ENCODE results near the gene RITA1. TPM values are rescaled to one million over a fixed set of nuclear protein-coding genes. Genes with fewer than 3 reads are reported as not detected.

RITA1 gene
- total RNA-seq, 2 experiments from 2014 or later: 14.0 to 16.1 TPM

GRCh38 chr12:113216027-113216426, 30.5 kb downstream of the RITA1 start:
- CTCF ChIA-PET: no interaction called here
- no peaks in the 10 kb centered on the region for H3K27me3 Mint-ChIP-seq (ENCODE audit: low read depth)
- intact Hi-C loops (cut with micrococcal nuclease): no loop called here
- no peak overlapping the region for H3K4me3 Mint-ChIP-seq
- H3K4me1 Mint-ChIP-seq (ENCODE audit: low read depth): peaks cover 37% of the 10 kb centered on the region
- H3K36me3 Mint-ChIP-seq (ENCODE audit: low read depth): no peaks in the 10 kb centered on the region
- H3K27ac Mint-ChIP-seq: no peak overlapping the region
- no peaks in the 10 kb centered on the region for H3K9me3 Mint-ChIP-seq
- no peak for DNase-seq

- no peaks in the 10 kb centered on the region for H3K9me3 Mint-ChIP-seq
- peaks cover 5% of the 10 kb centered on the region for H3K36me3 Mint-ChIP-seq (ENCODE audit: low read depth)
- no peak overlapping the region for H3K27ac Mint-ChIP-seq
- DNase-seq: no peak
- no peaks in the 10 kb centered on the region for H3K27me3 Mint-ChIP-seq (ENCODE audit: low read depth)
- CTCF ChIA-PET: interaction anchor here (1.4 to 1.7 kb wide), 2 partner anchors 10 to 11 kb away, joined by 5 read pairs; no protein-coding TSS in a partner anchor
- intact Hi-C loops (cut with micrococcal nuclease): loop anchor here (1.0 to 5.0 kb wide), 8 partner anchors 10 to 742 kb away; partner anchors contain the start of genes DDX54, OAS2, PLBD2 and RITA1
- peak overlapping the region; percentile 96 for H3K4me3 Mint-ChIP-seq
- H3K4me1 Mint-ChIP-seq (ENCODE audit: low read depth): peaks cover 42% of the 10 kb centered on the region
Measured at GRCh38 chr12:113220593-113221180, 35.2 kb downstream of the RITA1 start.

GRCh38 chr12:113221181-113221996, 35.9 kb downstream of the RITA1 start, which contains the start of gene TPCN1:
Gene TPCN1, plus strand, starts transcription at chr12:113221464. Its CDS starts 5,389 bp downstream, at chr12:113226853.
- CTCF ChIA-PET: interaction anchor here (0.6 to 1.7 kb wide), 7 partner anchors 9 to 35 kb away, joined by 3 to 5 read pairs (median 4); partner anchors contain the start of gene RITA1
- peak within 1 kb of the TSS; percentile 92 for H3K27ac Mint-ChIP-seq
- peak within 1 kb of the TSS; percentile 96 for H3K4me3 Mint-ChIP-seq
- H3K27me3 Mint-ChIP-seq (ENCODE audit: low read depth): no peaks in the 10 kb centered on the region
- H3K9me3 Mint-ChIP-seq: no peaks in the 10 kb centered on the region
- H3K4me1 Mint-ChIP-seq (ENCODE audit: low read depth): peaks cover 40% of the 10 kb centered on the region
- H3K36me3 Mint-ChIP-seq (ENCODE audit: low read depth): peaks cover 5% of the 10 kb centered on the region
- intact Hi-C loops (cut with micrococcal nuclease): loop anchor here (1.0 to 5.0 kb wide), 8 partner anchors 9 to 741 kb away; partner anchors contain the start of genes DDX54, OAS2, PLBD2 and RITA1
- peak; percentile 100 for DNase-seq

DNA sequence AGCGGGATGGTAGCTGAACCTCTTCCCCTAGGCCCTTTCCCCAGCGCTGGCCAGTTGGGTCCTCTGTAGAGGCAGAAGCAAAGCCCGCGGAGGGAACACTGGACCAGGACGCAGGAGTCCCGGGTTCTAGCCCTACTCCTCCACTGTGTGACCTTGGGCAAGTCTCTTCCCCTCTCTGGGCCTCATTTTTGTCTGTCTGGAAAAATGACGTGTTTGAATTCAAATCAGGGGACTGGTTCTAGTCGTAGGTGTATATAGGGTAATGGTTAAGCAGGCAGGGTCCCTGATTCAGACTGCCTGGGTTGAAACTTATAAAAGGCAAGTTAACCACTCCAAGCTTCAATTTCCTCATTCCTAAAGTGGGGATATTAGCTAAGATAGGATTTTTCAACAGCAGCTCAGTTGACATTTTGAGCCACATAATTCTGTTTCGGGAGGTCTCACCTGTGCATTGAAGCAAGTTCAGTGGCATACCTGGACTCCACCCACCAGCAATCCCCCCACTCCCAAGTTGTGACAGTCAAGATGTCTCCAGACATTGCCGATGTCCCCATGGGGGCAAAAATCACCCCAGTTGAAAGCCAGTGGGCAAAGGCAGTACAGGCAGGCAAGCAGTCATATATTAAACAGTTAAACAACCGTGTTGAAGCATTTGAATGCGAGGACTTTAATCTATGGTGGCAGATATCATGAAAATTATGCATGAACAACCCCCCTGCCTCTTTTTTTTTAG, 36.6 kb downstream of the RITA1 start:
- H3K9me3 Mint-ChIP-seq: no peaks in the 10 kb centered on the region
- H3K36me3 Mint-ChIP-seq (ENCODE audit: low read depth): peaks cover 6% of the 10 kb centered on the region
- no peak for DNase-seq
- H3K4me1 Mint-ChIP-seq (ENCODE audit: low read depth): peaks cover 37% of the 10 kb centered on the region
- peak overlapping the region; percentile 96 for H3K4me3 Mint-ChIP-seq
- no peaks in the 10 kb centered on the region for H3K27me3 Mint-ChIP-seq (ENCODE audit: low read depth)
- intact Hi-C loops (cut with micrococcal nuclease): loop anchor here (1.0 to 5.0 kb wide), 8 partner anchors 8 to 740 kb away; partner anchors contain the start of genes DDX54, OAS2, PLBD2 and RITA1
- H3K27ac Mint-ChIP-seq: peak overlapping the region; percentile 92
- CTCF ChIA-PET: interaction anchor here (1.0 to 1.7 kb wide), 8 partner anchors 8 to 47 kb away, joined by 3 to 13 read pairs (median 4); partner anchors contain the start of genes DDX54 and RITA1

- Mint-ChIP-seq H3K9me3 (no peaks in the 10 kb centered on the region), H3K36me3 (ENCODE audit: low read depth) (peaks cover 10% of the 10 kb centered on the region), H3K27me3 (ENCODE audit: low read depth) (no peaks in the 10 kb centered on the region), H3K4me1 (ENCODE audit: low read depth) (peaks cover 33% of the 10 kb centered on the region), H3K27ac (peak overlapping the region; percentile 92), H3K4me3 (peak overlapping the region; percentile 96)
- no peak for DNase-seq
- CTCF ChIA-PET: interaction anchor here (0.8 to 1.7 kb wide), 11 partner anchors 7 to 48 kb away, joined by 3 to 13 read pairs (median 4); partner anchors contain the start of genes DDX54 and RITA1
- intact Hi-C loops (cut with micrococcal nuclease): loop anchor here (5.0 kb wide), 3 partner anchors 39 to 739 kb away; partner anchors contain the start of gene OAS2
Measured at GRCh38 chr12:113222730-113223531, 37.4 kb downstream of the RITA1 start.

DNA sequence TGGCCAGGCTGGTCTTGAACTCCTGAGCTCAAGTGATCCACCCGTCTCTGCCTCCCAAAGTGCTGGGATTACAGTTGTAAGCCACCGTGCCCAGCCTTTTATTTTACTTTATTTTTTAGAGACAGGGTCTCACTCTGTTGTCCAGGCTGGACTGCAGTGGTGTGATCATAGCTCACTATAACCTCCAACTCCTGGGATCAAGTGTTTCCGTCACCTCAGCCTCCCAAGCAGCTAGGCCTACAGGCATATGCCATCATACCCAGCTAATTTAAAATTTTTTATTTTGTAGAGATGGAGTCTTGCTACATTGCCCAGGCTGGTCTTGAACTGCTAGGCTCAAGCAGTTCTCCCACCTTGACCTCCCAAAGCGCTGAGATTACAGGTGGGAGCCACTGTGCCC, 39.4 kb downstream of the RITA1 start:
- Mint-ChIP-seq H3K27me3 (ENCODE audit: low read depth) (no peaks in the 10 kb centered on the region), H3K9me3 (no peaks in the 10 kb centered on the region), H3K36me3 (ENCODE audit: low read depth) (peaks cover 25% of the 10 kb centered on the region), H3K4me3 (no peak overlapping the region), H3K27ac (no peak overlapping the region), H3K4me1 (ENCODE audit: low read depth) (peaks cover 51% of the 10 kb centered on the region)
- CTCF ChIA-PET: interaction anchor here (0.9 to 1.1 kb wide), 2 partner anchors 8 to 15 kb away, joined by 3 read pairs; no protein-coding TSS in a partner anchor
- no peak for DNase-seq
- intact Hi-C loops (cut with micrococcal nuclease): loop anchor here (5.0 kb wide), 3 partner anchors 37 to 737 kb away; partner anchors contain the start of gene OAS2

- no peak for DNase-seq
- intact Hi-C loops (cut with micrococcal nuclease): no loop called here
- no peak overlapping the region for H3K27ac Mint-ChIP-seq
- no peak overlapping the region for H3K4me3 Mint-ChIP-seq
- H3K27me3 Mint-ChIP-seq (ENCODE audit: low read depth): no peaks in the 10 kb centered on the region
- peaks cover 62% of the 10 kb centered on the region for H3K4me1 Mint-ChIP-seq (ENCODE audit: low read depth)
- H3K9me3 Mint-ChIP-seq: no peaks in the 10 kb centered on the region
- peaks cover 41% of the 10 kb centered on the region for H3K36me3 Mint-ChIP-seq (ENCODE audit: low read depth)
- CTCF ChIA-PET: no interaction called here
Measured at GRCh38 chr12:113226696-113227568, 41.4 kb downstream of the RITA1 start.

GRCh38 chr12:113227686-113228391, 42.3 kb downstream of the RITA1 start:
- intact Hi-C loops (cut with micrococcal nuclease): no loop called here
- H3K36me3 Mint-ChIP-seq (ENCODE audit: low read depth): peaks cover 47% of the 10 kb centered on the region
- H3K27ac Mint-ChIP-seq: peak overlapping the region; percentile 73
- no peak overlapping the region for H3K4me3 Mint-ChIP-seq
- no peaks in the 10 kb centered on the region for H3K9me3 Mint-ChIP-seq
- no peaks in the 10 kb centered on the region for H3K27me3 Mint-ChIP-seq (ENCODE audit: low read depth)
- no peak for DNase-seq
- CTCF ChIA-PET: no interaction called here
- peaks cover 63% of the 10 kb centered on the region for H3K4me1 Mint-ChIP-seq (ENCODE audit: low read depth)

DNA sequence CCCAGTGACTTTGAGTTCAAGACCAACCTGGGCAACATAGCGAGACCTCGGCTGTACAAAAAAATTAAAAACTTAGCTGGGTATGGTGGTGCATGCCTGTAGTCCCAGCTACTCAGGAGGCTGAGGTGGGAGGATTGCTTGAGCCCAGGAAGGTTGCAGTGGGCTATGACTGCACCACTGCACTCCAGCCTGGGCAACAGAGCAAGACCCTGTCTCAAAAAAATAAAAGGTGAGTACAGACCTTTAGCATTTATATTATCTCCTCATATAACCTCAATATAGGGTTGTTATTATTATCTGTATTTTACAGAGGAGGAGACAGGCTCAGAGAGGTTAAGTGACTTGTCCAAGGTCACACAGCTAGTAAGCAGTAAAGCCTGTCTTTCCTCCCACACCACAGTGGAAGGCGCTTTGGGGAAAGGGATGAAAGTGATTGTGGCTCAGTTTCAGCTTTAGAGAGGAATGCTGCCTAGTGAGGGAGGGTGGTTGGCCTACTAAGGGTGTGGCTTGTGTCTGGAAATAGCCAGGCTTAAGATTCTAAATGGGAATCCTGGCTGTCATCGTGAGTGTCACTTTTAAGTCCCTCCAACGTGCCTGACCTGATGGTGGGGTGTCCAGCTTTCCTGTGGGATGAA, 43.0 kb downstream of the RITA1 start:
- Mint-ChIP-seq H3K27ac (peak overlapping the region; percentile 96), H3K4me3 (no peak overlapping the region), H3K27me3 (ENCODE audit: low read depth) (no peaks in the 10 kb centered on the region), H3K9me3 (no peaks in the 10 kb centered on the region), H3K4me1 (ENCODE audit: low read depth) (peaks cover 63% of the 10 kb centered on the region), H3K36me3 (ENCODE audit: low read depth) (peaks cover 49% of the 10 kb centered on the region)
- CTCF ChIA-PET: no interaction called here
- DNase-seq: no peak
- intact Hi-C loops (cut with micrococcal nuclease): no loop called here

All from activated naive CD4-positive, alpha-beta T cell treated with anti-CD3 and anti-CD28 coated beads for 36 hours (primary cell).